Endothelial cell (in vitro differentiated cells): Measurements from ENCODE around the gene MUC21. TPM values are rescaled to one million over a fixed set of nuclear protein-coding genes. Genes with fewer than 3 reads are reported as not detected.

ENCODE experiments used
- DNase-seq: peaks from one replicate; pipeline ENCODE4 v3.0.0; 2021; ENCODE audit warnings: low spot score
- H3K27ac Mint-ChIP-seq: one replicate; pipeline ENCODE4 v1.8.0; 2021; ENCODE audit warnings: mixed read lengths, inconsistent platforms; ENCODE audit not compliant: unreplicated experiment
- H3K27me3 Mint-ChIP-seq: one replicate; pipeline ENCODE4 v1.8.0; 2021; ENCODE audit warnings: mild to moderate bottlenecking, moderate library complexity, mixed read lengths, inconsistent platforms; ENCODE audit not compliant: unreplicated experiment
- H3K36me3 Mint-ChIP-seq: one replicate; pipeline ENCODE4 v1.8.0; 2021; ENCODE audit warnings: mild to moderate bottlenecking, low read depth, mixed read lengths, inconsistent platforms; ENCODE audit not compliant: unreplicated experiment
- H3K4me1 Mint-ChIP-seq: one replicate; pipeline ENCODE4 v1.8.0; 2021; ENCODE audit warnings: mild to moderate bottlenecking, mixed read lengths, inconsistent platforms; ENCODE audit not compliant: unreplicated experiment
- H3K4me3 Mint-ChIP-seq: one replicate; pipeline ENCODE4 v1.8.0; 2021; ENCODE audit warnings: mild to moderate bottlenecking, mixed read lengths, inconsistent platforms; ENCODE audit not compliant: unreplicated experiment
- H3K9me3 Mint-ChIP-seq: one replicate; pipeline ENCODE4 v1.8.0; 2021; ENCODE audit warnings: mixed read lengths, inconsistent platforms; ENCODE audit not compliant: unreplicated experiment
- CTCF ChIP-seq: fragments of 200-600 bp; sonication (generic); IDR thresholded peaks from one replicate; pipeline ENCODE4 v1.5.0; 2021; ENCODE audit warnings: antibody characterized with exemption; ENCODE audit not compliant: unreplicated experiment
- total RNA-seq: library from RNA; stranded (reverse); fragmentation: NEBNext Ultra II Directional; extraction: Animal tissue kit (Norgen Biotek cat#: 25700); gene quantifications from one replicate; pipeline ENCODE4 v1.2.1, GENCODE V29; 2021; ENCODE audit not compliant: unreplicated experiment

Gene MUC21
- total RNA-seq, 1 donor from 2014 or later: 0.10 TPM

- Mint-ChIP-seq H3K4me1 (peaks cover 27% of the 10 kb centered on the region), H3K4me3 (no peak overlapping the region), H3K36me3 (peaks cover 6% of the 10 kb centered on the region), H3K9me3 (no peaks in the 10 kb centered on the region), H3K27ac (no peak overlapping the region), H3K27me3 (peaks cover 6% of the 10 kb centered on the region)
- no peak for DNase-seq
- no peak for TF ChIP-seq CTCF
Measured at GRCh38 chr6:30960907-30961673, 22.4 kb upstream of the MUC21 start.

- no peak for TF ChIP-seq CTCF
- Mint-ChIP-seq H3K4me3 (no peak overlapping the region), H3K36me3 (peaks cover 6% of the 10 kb centered on the region), H3K27me3 (peaks cover 6% of the 10 kb centered on the region), H3K4me1 (peaks cover 11% of the 10 kb centered on the region), H3K9me3 (no peaks in the 10 kb centered on the region), H3K27ac (no peak overlapping the region)
- no peak for DNase-seq
Measured at GRCh38 chr6:30962716-30963115, 20.8 kb upstream of the MUC21 start.

GRCh38 chr6:30963641-30964040 lies 19.9 kb upstream of the MUC21 start:
- Mint-ChIP-seq H3K4me3 (no peak overlapping the region), H3K27ac (no peak overlapping the region), H3K4me1 (peaks cover 4% of the 10 kb centered on the region), H3K9me3 (no peaks in the 10 kb centered on the region), H3K36me3 (peaks cover 6% of the 10 kb centered on the region), H3K27me3 (peaks cover 6% of the 10 kb centered on the region)
- DNase-seq: no peak
- TF ChIP-seq CTCF: no peak

GRCh38 chr6:30964075-30964474 lies 19.4 kb upstream of the MUC21 start:
- Mint-ChIP-seq H3K36me3 (peaks cover 6% of the 10 kb centered on the region), H3K4me3 (no peak overlapping the region), H3K27ac (no peak overlapping the region), H3K4me1 (peaks cover 3% of the 10 kb centered on the region), H3K9me3 (no peaks in the 10 kb centered on the region), H3K27me3 (peaks cover 6% of the 10 kb centered on the region)
- no peak for TF ChIP-seq CTCF
- no peak for DNase-seq

GRCh38 chr6:30965140-30965601 lies 18.3 kb upstream of the MUC21 start:
- H3K36me3 Mint-ChIP-seq: peaks cover 6% of the 10 kb centered on the region
- H3K27ac Mint-ChIP-seq: no peak overlapping the region
- no peak for TF ChIP-seq CTCF
- no peaks in the 10 kb centered on the region for H3K4me1 Mint-ChIP-seq
- H3K27me3 Mint-ChIP-seq: peaks cover 6% of the 10 kb centered on the region
- no peak for DNase-seq
- H3K4me3 Mint-ChIP-seq: no peak overlapping the region
- no peaks in the 10 kb centered on the region for H3K9me3 Mint-ChIP-seq
